Lung microvascular endothelial cell (primary cell): ENCODE results near the gene LMBRD1. TPM values are rescaled to one million over a fixed set of nuclear protein-coding genes. Genes with fewer than 3 reads are reported as not detected.
"Not testable (repeated sequence)": the region's sequence is repeated elsewhere in the genome, so short reads cannot be mapped to it uniquely, and the experiment has no call there.

Experiments used
- DNase-seq, 2 donors: peaks; one replicate each; pipeline versions ENCODE4 v3.0.0 to v3.0.0-alpha.2; 2010; ENCODE audit warnings: low read depth in 2 of 2
- total RNA-seq: library from RNA; depleted of rRNA; stranded (reverse); fragments of >200 nt; gene quantifications from 2 replicates; pipeline ENCODE4 v1.2.1, GENCODE V29; 2014

LMBRD1 gene
- total RNA-seq, 1 donor from 2014 or later = 15.9 TPM

DNA sequence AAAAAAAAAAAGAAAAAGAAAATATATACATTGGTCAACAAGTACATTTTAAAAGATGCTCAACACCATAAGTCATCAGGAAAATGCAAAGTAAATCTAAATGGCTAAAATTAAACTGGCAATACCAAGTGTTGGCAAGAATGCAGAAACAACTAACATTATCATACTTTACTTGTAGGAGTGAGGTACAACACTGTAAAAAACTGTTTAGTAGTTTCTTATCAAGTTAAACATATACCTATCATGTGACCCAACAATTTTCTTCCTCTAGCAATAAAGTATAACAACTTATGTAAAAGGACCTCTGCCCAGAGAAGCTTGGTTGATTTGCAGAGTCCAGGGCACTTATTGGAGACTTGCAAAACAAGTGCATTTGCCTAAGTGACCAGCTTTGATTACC is 40.4 kb downstream of the LMBRD1 start:
- DNase-seq = no peak

GRCh38 chr6:69735027-69735426 is 61.8 kb downstream of the LMBRD1 start:
- DNase-seq = no peak

DNA sequence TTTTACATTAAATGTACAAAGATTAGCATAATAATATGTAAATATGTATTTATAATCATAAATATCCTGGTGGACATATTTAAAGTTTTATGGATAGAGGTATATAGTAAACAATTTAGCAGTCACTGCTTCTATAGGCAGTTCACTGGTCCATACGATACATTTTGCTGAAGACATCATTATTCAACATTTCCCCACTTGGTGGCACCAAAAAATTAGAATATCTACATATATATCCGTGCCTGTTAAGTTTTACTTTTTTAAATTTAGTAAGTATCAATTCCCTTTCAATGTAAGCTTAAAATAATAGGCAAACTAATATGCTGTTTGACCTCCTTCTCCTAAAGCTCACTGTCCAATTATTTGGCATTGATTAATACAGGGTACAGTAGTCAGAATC is 64.2 kb downstream of the LMBRD1 start:
- peak; percentile 2 to 8 for DNase-seq

DNA sequence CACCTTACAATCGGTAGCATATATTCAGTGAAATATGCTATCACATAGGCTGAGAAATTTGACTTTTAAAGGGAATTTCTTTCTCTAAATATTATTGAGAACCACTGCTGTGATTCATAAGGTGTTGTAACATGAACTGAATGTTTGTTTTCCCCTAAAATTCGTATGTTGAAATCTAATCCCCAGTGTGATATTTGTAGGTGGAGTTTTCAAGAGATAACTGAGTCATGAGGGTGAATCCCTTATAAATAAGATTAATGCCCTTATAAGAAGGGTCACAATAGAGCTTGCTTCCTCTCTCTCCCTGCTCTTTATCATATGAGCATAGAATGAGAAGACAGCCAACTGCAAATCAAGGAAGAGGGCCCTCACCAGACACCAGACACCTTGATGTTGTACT is 64.8 kb downstream of the LMBRD1 start:
- no peak for DNase-seq

GRCh38 chr6:69729870-69730449 is 66.8 kb downstream of the LMBRD1 start:
- DNase-seq = peak in 1 of 2 donors; percentile 5

- no peak for DNase-seq
These were observed 74.1 kb downstream of the LMBRD1 start for GRCh38 chr6:69722683-69723082.

DNA sequence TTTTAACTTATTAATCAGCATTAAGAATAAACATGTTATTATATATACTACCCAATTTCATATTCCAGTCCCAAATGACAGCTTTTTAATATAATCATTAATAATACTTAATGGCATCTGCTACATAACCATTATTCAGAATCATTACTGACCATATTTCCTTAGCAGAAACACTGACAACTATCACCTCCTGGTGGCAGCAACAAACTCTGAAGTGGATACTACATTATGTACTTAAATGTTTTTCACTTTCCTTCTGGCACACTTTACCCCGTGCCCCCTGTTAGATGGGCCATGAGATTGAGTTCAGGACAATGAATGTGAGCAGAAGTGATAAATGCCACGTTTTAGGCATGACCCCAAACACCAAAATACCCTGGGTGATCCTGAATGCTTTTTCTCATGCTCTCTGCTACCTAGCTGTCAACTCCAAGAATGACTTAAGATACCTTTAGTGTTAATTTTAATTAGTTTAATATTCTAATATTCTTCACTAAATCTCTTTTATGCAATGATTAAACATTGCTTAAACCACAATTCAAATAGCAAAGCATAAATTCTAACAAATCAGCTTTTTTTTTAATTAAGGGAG is 77.1 kb downstream of the LMBRD1 start:
- peak; percentile 31 to 42 for DNase-seq

DNA sequence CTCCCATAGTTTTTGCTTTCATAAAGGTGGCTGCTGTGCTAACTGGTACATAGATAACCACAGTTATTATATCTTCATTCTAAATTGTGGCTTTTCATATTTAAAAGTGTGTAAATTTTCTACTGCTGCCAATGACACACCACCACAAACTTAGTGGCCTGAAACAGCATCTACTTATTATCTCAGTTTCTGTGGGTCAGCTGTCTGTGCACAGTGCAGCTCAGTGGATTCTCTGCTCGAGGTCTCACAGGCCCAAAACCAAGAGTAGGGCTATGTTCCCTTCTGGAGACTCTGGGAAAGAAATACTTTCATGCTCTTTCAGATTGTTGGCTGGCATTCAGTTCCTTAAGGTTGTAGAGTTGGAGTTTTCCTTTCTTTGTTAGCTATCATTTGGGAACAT is 90.1 kb downstream of the LMBRD1 start:
- no peak for DNase-seq

DNA sequence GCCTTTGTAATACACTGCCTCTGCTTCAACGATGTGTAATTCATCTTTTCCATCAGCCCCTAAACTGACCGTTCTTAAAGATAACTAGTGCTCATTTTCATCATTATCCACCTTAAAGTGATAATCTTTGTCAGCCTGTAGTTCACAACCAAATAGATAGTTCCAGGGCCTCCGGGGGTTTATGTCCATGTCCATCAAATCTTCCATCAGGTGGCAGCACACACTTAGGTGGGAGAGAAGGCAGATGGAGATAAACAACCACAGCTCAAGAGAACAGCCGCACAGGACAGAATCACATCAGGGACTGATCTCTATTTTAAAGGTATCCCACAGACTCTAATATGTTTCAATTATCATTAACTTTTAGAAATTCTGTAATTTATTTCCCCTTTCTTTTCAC is 90.9 kb downstream of the LMBRD1 start:
- no peak for DNase-seq

- no peak for DNase-seq
These were observed 91.9 kb downstream of the LMBRD1 start for GRCh38 chr6:69704916-69705315.

GRCh38 chr6:69699655-69700054 is 97.2 kb downstream of the LMBRD1 start:
- no peak for DNase-seq

GRCh38 chr6:69696273-69696672 is 100.5 kb downstream of the LMBRD1 start:
- DNase-seq = no peak

DNA sequence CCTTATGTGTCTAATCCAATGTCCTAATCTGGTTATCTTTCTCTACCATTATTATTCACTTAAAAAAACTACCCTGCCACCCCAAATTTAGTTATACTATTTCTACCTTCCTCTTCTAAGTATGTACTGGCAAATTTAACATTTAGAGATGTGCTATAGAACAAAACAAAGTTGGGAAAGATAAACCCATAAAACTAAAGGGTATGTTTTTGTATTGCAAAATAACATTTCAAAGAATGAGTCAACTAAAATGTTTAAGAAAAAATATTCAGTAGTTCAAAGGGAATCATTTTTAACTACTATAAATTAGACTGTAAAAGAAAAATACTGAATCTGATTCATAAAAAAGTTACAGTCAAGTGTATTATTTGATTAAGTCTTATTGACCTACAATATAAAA is 103.0 kb downstream of the LMBRD1 start:
- DNase-seq = no peak

GRCh38 chr6:69690986-69691385 is 105.8 kb downstream of the LMBRD1 start:
- DNase-seq = no peak

DNA sequence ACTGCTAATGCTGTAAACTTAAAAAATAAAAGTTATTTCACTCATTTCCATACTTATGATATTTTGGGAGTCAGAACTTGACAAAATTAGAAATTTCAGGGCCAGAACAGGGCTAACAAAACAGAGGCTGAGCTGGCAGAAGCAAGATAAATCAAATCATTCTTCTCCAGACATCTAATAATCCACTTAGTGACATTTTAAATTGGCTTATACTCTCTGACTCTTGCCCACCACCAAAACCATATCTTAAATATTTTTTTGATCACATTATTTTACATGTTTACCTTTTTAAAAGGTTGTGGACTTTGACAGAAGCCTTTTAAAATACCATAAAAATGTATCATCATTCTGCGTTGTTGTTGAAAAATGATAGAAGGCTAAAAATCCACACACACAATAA is 116.5 kb downstream of the LMBRD1 start:
- no peak for DNase-seq

DNA sequence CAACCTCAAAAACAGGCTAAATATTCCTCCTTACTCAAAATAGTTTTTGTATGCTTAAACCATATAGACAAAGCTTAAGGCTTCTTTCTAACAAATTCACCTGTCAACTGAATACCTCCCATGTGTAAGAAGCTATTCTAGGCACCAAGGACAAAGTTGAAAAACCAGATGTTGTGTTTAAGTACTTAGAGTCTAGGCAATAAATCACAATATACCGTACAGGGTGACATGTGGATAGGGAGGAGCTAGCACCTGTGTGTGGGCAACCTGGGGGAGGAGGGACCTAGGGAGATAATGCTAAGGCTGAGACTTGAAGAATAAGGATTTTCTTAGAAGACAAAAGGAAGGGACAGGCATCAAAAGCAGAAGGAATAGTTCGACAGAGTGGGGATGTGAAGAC is 123.5 kb downstream of the LMBRD1 start:
- DNase-seq = no peak

DNA sequence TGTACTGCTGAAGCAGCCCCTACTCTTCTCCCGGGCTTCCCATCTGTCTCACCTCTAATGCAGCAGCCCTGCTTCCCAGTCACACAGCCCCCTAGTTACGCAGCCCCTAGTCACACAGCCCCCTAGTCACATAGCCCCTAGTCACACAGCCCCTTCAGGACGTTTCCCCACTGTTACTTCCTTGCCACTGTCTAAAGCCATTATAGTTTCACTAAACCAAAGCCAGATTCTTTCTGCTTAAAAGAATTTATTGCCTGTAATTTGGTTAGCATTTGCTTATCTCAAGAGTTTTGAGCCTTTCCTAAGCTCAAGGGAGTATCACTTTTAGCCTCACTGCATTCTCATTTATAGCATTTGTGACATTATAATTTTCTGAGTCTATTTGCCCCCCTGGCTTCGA is 127.9 kb downstream of the LMBRD1 start:
- no peak for DNase-seq

GRCh38 chr6:69666779-69667178 is 130.0 kb downstream of the LMBRD1 start:
- DNase-seq = not testable (repeated sequence)

GRCh38 chr6:69665437-69665836 is 131.4 kb downstream of the LMBRD1 start:
- no peak for DNase-seq

DNA sequence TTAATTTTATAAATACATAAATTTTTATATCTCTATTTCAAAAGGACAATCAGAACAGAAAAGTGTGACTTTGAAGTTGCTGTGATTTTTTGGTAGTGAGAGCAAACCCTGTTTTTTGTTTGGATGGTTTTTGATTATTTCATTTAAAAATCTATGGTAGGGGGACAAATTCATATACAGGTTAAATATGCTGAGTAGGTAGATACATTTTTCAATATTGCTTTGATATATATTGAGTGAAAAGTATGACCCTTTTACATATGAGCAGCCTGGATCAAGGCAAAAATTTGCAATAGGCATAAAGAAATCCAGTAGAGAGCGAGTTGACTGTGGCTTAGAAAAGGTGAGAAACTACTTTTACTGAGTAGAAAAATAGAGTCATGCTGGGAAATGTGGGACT is 132.3 kb downstream of the LMBRD1 start:
- no peak for DNase-seq

- no peak for DNase-seq
These were observed 133.6 kb downstream of the LMBRD1 start for GRCh38 chr6:69663215-69663614.

- DNase-seq = no peak
These were observed 146.1 kb downstream of the LMBRD1 start for GRCh38 chr6:69650703-69651102.

GRCh38 chr6:69647726-69648125 is 149.1 kb downstream of the LMBRD1 start:
- no peak for DNase-seq

DNA sequence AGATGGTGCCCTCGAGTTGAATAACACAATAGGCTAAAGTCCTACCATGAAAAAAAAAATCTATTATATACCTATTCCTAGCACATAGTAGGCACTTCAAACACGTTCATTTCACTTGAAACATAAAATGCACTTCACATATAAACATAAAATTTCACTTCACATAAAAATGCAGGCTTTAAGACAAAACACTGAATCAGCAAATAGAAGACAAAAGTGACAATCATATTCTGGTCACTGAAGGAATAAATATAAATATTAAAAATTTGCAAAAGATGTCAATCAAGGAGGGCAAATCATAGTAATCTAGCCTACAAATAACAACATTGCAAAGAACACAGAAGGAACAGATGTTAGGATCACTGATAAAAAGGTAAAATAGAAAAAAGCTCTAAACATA is 153.1 kb downstream of the LMBRD1 start:
- no peak for DNase-seq
